SK-N-SH (cell line): ENCODE measurements around the gene SYTL5.

Source experiments
- EZH2phosphoT487 ChIP-seq: fragments of 200-600 bp; sonication (generic); IDR thresholded peaks from 2 replicates; pipeline ENCODE4 v1.6.1; 2017; ENCODE audit warnings: low read depth, mixed run types, mild to moderate bottlenecking, antibody characterized with exemption, moderate library complexity, borderline replicate concordance
- GABPA ChIP-seq: IDR thresholded peaks from 2 replicates; pipeline ENCODE4 v1.4.0; 2012; ENCODE audit warnings: low read depth, mild to moderate bottlenecking
- GATA2 ChIP-seq: sonication (generic); formaldehyde crosslinking; IDR thresholded peaks from 2 replicates; pipeline ENCODE4 v1.5.0; 2020; ENCODE audit warnings: mild to moderate bottlenecking, missing genetic modification reagents
- REST ChIP-seq: IDR thresholded peaks from 2 replicates; pipeline ENCODE4 v1.6.1; 2012; ENCODE audit warnings: mild to moderate bottlenecking, low read depth, low read length, moderate library complexity
- TCF12 ChIP-seq: IDR thresholded peaks from 2 replicates; pipeline ENCODE4 v1.4.0; 2012
- USF2 ChIP-seq: fragments of 150-350 bp; IDR thresholded peaks from 2 replicates; pipeline ENCODE4 v1.6.1; 2017; ENCODE audit warnings: antibody characterized with exemption, low read length, low read depth, borderline replicate concordance

DNA sequence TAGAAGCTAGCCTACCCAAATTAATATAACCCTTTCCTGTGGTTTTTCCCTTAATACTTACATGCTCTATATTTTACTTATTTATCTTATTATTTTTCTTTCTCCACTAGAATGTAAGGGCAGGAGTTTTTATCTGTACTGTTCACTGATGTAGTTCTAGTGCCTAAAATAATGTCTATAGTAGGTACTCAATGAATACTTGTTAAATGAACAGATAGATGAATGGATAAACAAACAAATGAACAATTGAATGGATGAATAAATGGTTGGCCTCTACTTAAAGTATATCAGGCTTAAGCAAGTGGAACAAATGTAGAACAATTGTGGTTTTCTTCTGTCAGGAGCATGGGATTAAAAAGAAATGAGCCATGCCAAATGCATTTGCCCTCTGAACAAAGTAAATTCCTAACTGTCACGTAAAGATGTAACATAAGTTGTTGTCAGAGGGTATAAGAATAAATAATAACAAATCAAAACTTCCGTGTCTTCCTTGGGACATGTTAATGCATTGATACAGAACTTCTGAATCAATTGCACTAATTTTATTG lies 54.1 kb downstream of the SYTL5 start:
- TF ChIP-seq TCF12 (no peak), GATA2 (CRISPR knock-in tag) (no peak), GABPA (no peak), REST (no peak), EZH2phosphoT487 (no peak), USF2 (no peak)
